ENCODE measurements around the gene MRPL48.
"Not testable (repeated sequence)": the region's sequence is repeated elsewhere in the genome, so short reads cannot be mapped to it uniquely, and the experiment has no call there.

Gene MRPL48

DNA sequence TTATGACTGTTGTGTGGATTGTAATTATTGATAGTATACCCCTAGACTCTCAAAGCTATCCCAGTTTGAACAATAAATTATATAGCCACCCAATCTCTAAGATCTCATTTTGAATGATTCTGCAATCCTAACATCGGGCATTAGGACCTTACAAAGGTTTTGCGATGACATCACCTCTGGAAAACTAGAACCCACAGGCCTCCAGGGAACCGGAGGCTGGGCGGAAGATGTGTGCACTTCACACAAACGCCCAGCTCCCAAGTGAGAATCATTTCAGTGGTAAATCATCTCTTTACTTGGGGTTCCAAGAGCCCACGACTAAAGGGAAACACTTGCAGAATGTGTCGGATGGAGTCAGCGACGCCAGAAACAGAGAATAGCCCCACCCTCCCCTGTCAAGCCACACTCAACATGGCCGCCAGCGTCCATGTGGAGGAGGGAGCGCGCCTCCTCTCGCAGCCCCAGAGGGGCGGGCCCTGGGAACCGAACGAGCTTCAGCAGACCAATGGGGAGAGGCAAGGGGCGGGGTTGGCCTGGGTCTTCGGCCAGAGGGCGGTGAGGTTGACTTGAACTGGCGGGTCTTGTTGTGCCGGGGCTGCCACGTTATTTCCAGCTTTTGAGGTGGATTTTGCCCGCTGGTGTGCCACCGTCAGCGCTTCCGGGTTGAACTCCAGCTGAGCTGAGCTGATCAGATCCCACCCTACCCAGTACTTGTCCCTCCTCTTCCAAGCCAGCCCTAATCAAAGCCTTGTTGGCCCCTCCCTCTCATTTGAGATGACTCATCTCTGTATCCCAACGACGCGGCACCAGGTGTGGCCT, 8.4 kb upstream of the MRPL48 start:
- peak; percentile 86 to 94 (median 89) for DNase-seq (ENCODE audit: low read depth in 2 of 3, low spot score in 2 of 3)

DNA sequence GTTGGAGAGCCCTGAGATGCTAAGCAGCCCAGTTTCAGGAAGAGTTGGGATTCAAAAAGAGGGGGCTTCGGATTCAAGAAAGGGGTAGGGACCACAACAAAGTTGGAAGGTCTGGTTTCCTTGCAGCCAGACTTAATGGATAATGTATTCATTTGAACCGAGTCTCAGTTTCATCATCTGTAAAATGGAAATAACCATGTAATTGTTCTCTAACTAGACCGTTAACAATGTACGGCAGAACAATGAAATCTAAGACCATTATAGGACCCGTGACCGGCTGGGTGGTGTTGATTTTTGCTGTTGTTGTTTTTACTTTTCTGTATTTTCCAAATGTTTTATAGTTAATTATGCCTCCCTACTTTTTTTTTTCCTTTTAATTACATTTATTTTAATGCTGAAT, 6.4 kb upstream of the MRPL48 start:
- DNase-seq (ENCODE audit: low read depth in 2 of 3, low spot score in 2 of 3): no peak

DNA sequence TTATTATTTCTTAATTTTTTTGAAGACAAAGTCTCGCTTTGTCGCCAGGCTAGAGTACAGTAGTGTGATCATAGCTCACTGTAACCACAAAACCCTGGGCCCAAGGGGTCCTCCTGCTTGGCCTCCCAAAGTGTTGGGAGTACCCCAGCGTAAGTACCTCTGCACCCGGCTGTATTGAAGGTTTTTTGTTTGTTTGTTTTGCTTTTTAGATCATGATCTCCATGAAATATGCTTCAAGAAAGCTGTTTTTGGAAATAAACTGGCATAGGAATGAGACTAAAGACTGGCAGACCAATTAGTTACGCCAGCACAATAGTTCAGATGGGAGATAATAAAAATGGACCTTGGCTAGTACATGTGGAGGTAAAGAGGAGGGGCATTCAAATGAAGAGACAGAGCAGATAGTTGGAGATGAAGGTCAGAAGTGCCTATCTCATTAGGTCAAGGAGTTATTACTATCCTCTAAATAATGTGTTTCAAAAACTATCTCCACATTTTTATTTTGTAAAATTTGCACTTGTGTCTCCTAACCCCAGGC, 4.1 kb upstream of the MRPL48 start:
- no peak for DNase-seq (ENCODE audit: low read depth in 2 of 3, low spot score in 2 of 3)

DNA sequence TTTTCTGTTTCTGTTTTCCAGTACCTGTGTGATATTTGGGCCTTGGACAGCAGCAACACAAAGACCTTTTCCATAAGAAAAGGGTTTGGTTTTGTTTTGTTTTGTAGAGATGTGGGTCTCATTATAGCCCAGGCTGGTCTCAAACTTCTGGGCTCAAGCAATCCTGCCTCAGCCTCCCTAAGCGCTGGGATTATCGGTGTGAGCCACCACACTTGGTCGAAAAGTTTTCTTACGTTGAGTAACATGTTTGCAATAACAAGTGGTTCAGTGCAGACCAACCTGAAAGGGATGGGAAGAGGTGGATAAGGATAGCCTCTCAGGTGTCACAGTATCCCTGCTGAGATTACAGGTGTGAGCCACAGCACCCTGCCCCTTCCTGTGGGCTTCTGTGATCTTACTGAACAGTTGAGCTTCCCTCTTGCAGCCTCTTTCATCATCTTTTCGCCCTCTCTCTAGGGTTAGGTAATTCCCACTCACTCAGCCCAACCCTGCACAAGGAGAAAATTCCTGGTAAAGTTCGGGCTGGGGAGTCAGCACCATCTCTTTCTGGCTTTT, 3.5 kb upstream of the MRPL48 start:
- no peak for DNase-seq (ENCODE audit: low read depth in 2 of 3, low spot score in 2 of 3)

DNA sequence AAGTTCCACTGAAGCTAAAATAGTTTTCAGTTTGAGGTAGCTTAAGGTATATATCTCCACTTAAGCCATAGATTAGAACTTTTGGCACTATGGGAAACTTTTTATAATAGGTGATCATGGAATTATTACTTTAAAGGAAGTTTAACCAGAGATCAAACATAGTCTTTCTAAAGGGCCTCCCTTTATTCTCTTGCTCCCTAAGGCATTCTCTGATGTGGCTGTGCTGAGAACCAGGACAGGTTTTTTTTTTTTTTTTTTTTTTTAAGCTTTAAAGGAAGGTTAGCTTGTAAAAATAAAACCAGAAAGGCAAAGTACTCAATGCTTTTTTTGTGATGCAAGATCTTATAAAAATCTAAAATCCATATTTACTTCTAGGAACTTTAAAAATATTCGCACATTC, 2.9 kb upstream of the MRPL48 start:
- DNase-seq (ENCODE audit: low read depth in 2 of 3, low spot score in 2 of 3): no peak

DNA sequence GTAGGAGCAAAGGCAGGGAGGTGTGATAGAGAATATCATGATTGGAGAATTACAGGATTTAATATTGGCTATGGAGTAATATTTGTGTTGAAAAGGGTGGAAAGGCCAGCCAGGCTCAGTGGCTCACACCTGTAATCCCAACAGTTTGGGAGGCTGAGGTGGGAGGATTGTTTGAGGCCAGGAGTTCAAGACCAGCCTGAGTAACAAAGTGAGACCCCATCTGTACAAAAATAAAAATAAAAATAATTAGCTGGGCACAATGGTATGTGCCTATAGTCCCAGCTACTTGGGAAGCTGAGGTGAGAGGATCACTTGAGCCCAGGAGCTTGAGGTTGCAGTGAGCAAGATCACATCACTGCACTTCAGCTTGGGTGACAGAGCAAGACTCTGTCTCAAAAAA, 2.2 kb upstream of the MRPL48 start:
- not testable (repeated sequence) for DNase-seq (ENCODE audit: low read depth in 2 of 3, low spot score in 2 of 3)

DNA sequence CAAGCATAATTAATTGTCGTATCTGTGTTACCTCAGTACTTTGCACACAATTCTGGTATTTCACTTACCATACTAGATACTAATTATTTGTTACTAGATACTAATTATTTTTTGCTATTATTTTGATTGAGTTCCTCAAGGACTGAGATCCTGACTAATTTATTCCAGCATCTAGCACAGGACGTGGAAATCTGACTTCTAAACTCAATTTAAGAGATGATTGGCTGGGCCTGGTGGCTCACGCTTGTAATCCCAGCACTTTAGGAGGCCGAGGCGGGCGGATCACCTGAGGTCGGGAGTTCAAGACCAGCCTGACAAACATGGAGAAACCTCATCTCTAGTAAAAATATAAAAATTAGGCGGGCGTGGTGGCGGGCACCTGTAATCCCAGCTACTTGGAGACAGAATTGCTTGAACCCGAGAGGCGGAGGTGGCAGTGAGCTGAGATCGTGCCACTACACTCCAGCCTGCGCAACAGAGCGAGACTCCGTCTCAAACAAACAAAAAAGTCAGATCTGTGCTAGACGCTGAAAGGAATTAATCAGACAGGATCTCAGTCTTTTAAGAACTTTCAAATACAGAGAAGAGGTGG, 527 bp upstream of the MRPL48 start:
- DNase-seq (ENCODE audit: low read depth in 2 of 3, low spot score in 2 of 3): peak in 1 of 3 experiments; percentile 3

DNA sequence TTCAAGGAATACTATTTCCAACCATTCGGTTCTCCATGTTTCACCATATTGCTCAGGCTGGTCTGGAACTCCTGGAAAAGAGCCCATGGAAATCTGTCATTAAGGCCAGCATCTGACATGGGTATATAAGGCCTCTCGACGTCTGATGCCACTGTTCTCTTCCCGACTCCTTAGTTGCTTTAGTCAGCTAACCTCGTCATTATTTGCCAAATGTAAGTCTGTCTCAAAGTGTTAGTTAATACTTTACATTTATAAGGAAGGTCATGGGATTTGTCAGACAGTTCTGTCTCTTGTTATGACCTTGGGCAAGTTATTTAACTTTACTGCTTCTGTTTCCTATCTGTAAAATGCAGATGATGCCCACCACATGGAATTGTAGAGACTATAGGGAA, 1.6 kb downstream of the MRPL48 start:
- no peak for DNase-seq (ENCODE audit: low read depth in 2 of 3, low spot score in 2 of 3)

DNA sequence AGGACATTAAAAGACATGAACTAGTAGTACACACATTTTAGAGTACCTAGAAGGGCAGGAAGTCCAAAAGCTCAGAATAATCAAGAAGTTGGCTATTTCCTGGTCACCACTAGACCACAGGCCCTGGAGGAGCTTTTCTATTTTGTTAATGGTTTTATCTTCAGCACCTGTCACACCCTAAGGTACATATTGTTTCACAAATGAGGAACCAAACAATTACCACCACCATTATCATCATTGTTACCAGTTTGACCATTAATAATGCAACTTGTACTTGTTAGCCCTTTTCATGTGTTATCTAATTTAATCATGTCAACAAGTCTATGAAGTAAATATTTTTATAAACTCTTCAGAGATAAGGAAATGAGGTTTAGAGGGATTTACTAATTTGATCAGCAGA, 4.9 kb downstream of the MRPL48 start:
- no peak for DNase-seq (ENCODE audit: low read depth in 2 of 3, low spot score in 2 of 3)

DNA sequence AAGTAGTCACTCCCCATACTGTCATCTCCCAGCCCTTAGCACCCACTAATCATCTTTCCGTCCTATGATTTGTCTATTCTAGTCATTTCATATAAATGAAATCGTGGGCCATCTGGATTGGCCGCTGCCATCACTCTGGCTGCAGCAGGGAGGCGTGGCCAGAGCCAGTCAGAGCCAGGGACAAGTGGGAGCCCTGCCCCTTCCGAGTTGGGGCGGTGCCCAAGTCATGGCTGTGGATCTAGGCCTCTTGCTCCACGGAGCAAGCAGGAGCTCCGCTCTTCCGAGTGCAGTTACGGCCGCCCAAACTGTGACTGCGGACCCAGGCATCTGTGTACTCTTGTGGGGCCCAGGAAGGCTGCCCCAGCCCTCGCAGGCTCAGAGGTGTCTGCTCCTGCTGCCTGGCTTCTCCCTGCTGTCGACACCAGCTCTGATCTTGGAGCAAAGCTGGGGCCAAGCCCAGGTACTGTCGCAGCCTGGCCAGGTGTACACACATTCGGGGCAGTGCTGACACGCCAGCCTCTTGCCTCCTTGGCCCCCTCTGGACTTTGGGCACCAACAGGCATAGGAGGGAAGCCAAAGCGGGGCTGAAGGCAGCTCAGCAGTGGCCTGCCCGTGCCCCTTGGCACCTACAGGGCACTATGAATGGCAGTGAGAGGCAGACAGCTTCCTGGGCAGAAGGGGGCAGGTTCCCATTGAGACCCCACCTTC, 8.4 kb downstream of the MRPL48 start:
- DNase-seq (ENCODE audit: low read depth in 2 of 3, low spot score in 2 of 3): no peak

DNA sequence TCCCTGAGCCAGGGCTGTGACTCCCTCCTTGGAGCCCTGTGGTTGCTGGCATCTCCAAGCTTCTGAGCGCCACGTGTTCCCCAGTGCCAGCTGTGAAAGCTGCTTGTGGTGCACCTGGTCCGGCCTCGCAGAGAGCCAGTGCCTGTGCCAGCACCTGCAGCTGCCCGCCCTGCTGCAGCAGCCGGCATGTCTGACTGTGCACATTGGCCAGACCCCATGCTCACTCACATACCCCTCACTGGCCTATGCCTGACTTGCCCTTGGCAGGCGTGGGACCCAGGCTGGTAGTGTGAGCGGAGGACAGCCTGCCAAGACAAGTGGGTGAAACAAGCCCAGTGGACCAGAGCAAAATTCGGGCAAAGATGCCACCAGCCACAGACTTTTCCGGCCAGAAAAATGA, 9.8 kb downstream of the MRPL48 start:
- no peak for DNase-seq (ENCODE audit: low read depth in 2 of 3, low spot score in 2 of 3)

DNA sequence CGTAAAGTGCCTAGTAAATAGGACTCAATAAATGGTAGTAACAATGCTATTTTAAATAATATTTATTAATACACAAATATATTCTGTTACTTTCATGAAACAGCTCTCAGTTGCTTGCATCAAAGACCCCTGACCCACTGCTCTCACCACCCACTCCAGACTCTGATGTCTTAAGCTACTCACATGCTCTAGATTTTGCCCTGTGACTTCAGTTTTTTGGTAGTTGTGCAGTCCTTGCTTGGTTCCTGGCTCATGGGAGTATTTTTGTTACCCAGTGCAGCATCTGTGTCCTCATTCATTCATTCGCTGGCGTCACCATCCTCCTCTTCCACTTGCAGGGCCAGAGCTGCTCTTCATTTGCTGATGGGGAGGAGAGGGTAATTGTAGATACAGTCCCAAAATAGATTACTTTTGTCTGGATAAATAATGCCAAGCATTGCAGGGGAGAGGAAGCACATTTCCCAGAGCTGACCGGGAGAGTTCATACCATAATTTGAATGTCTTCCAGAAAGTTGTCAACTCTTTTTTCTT, 12.7 kb downstream of the MRPL48 start:
- DNase-seq (ENCODE audit: low read depth in 2 of 3, low spot score in 2 of 3): no peak

DNA sequence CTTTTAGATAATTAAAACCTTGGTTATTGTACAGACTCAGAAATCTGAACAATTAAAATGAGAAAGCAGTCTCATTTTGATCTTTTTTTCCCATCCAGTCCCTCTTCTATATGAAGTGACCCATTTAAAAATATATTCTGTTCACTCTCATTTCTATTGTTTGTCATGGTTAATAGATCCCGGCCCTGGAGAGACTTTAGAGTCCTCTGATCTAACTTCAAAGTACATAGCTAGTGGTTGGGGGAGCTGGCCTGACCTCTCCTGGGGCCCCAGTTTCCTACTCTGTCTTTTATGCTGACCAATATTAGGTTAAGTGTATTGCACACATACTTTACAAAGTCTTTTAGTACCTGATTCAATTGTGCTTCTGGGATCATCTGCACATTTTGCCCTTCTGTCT, 13.5 kb downstream of the MRPL48 start:
- no peak for DNase-seq (ENCODE audit: low read depth in 2 of 3, low spot score in 2 of 3)

DNA sequence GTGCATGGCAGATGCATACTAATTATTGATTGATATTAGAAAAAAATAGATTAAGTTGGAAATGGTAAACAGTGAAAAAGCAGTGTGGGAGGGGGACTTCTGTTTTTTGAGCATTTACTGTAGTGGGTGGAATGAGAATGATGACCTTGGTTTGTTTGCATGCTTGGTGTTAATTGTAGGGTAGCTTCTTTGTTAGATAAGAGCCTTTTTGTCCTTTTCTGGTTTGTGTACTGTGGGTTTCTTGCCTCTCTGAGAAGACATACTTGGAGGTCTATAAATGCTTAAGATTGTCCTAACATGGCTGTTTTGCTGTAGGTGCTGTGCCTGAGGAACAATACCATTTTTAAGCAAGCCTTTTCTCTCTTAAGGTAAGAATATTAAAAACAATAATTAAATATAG, 17.0 kb downstream of the MRPL48 start:
- no peak for DNase-seq (ENCODE audit: low read depth in 2 of 3, low spot score in 2 of 3)

DNA sequence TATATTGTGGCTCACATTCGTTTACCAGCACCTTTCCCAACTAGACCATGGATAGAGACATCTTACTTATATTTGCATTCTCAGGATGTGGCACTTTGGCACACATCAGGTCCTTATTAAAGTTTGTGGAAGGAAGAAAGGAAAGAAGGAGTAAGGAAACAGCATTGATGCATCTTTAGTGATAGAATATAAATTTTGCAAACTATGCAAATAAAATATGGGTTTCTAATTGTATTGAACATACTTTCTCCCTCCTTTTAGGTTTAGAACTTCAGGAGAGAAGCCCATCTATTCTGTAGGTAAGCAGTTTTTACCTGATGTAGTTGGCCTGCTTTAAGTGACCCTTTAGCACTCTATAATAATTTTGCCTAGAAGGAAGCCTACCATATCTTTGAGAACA, 20.4 kb downstream of the MRPL48 start:
- no peak for DNase-seq (ENCODE audit: low read depth in 2 of 3, low spot score in 2 of 3)

DNA sequence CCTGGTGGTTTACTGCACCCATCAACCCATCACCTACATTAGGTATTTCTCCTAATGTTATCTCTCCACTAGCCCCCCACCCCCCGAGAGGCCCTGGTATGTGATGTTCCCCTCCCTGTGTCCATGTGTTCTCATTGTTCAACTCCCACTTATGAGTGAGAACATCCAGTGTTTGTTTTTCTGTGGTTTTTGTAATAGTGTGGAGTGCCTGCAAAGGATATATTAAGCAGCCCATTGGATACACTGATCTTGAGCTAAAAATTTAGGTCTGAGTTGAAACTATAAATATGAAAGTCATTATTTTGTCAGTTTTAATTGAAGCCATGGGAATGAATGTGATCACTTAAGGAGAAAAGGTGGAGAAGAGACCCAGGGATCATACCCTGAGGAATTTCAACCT, 23.0 kb downstream of the MRPL48 start:
- no peak for DNase-seq (ENCODE audit: low read depth in 2 of 3, low spot score in 2 of 3)

DNA sequence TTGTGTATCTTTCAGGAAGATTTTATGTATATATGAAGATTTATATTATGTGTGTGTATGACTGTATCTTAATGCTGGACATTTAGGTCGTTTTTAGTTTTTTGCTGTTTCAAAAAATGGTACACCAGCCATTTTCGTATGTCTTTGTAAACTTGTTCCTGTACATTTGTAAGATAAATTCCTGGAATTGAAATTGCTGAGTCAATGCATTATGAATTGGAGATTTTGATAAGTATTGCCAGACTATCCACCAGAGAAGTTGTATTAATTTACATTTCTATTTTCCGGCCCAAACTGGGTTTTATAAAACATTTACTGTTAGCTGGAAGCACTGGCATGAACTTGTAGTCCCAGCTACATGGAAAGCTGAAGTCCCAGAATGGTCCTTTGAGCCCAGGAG, 24.6 kb downstream of the MRPL48 start:
- DNase-seq (ENCODE audit: low read depth in 2 of 3, low spot score in 2 of 3): no peak

DNA sequence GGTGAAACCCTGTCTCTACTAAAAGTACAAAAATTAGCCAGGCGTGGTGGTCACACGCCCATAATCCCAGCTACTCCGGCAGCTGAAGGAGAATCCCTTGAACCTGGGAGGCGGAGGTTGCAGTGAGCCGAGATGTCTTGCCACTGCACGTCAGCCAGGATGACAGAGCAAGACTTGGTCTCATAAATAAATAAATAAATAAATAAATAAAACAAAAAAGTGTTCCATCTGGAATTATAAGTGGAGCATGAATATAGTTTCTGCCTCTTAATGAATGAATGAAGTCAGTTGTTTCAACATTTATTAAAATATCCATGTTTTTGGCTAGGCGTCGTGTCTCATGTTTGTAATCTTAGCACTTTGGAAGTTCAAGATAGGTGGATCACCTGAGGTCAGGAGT, 27.1 kb downstream of the MRPL48 start:
- DNase-seq (ENCODE audit: low read depth in 2 of 3, low spot score in 2 of 3): no peak

DNA sequence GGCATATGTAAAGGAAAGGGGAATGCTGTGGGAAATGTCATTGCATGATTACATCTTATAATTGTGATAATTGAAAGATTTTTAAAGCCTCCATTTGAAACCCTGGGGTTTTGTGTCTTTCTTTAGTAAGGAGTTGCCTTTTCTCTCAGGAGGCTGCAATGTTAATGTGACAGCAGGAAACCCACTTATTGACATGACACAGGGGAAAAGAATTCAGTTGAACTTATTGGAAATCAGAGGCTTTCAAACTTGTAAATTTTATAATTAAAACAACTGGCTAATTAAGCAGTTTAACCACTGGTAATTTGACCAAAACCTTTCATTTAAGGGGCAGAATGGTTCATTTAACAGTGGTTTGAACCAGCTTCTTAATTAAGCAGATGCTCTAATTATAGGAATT, 31.2 kb downstream of the MRPL48 start:
- no peak for DNase-seq (ENCODE audit: low read depth in 2 of 3, low spot score in 2 of 3)

DNA sequence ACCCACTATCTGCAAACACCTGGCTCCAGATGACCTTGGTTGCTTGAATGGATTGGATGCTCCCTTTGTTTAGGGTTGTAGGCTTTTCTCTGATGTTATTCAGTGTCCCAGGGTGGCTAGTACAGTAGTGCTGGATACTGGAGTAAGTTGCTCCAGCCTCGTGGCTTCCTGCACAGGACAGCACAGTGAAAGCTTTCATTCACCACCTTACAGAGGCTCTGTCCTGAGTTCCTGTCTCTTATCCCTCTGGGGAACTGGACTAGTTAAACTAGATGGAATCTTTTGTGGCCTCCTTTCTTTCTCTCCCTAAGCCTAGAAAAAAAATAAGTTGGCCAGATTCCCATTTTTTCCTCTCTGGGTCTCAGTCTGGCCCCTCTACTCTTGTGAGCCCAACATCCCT, 42.6 kb downstream of the MRPL48 start:
- DNase-seq (ENCODE audit: low read depth in 2 of 3, low spot score in 2 of 3): no peak

DNA sequence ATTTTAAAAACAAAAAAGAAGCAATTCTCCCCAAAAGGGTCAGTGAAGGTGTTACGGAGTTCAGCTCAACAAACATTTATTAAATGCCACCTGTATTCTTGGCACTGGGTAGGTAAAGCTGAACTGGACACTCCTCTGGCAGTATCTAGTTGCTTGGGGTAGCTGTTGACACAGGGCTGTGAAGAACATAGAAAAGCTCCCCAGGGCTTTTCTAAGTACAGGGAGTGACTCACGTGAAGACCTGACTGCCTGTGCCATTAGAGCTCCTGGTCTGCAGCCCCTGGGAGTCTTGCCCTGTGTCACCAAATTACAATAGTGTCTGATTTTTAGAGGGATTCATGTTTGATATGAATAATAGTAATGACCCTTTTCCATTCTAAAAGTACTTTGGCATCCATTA, 45.4 kb downstream of the MRPL48 start:
- no peak for DNase-seq (ENCODE audit: low read depth in 2 of 3, low spot score in 2 of 3)
